ENCODE results near the gene SGIP1. TPM values are rescaled to one million over a fixed set of nuclear protein-coding genes. Genes with fewer than 3 reads are reported as not detected.

Gene SGIP1
- total and polyA plus RNA-seq, 9 donors = 0.91 to 7.0 (median 3.3) TPM

GRCh38 chr1:66624412-66625060 is 90.6 kb downstream of the SGIP1 start:
- H3K36me3 ChIP-seq = no peaks in the 10 kb centered on the region
- no peak overlapping the region for H3K27ac ChIP-seq
- TF ChIP-seq EP300 (IDR thresholded peaks at IDR 0.05) (no peak), POLR2A (IDR thresholded peaks at IDR 0.05) (no peak), CTCF (IDR thresholded peaks at IDR 0.05) (no peak)
- H3K27me3 ChIP-seq = no peaks in the 10 kb centered on the region
- H3K4me3 ChIP-seq = no peak overlapping the region
- no peak for DNase-seq
- H3K4me1 ChIP-seq (ENCODE audit: insufficient read depth) = no peaks in the 10 kb centered on the region
- intact Hi-C loops (cut with DNase I) = no loop called here
- 43 to 59% (median 54%) methylated on average over 1 of the region's 1 CpG for WGBS, 3 donors
- H3K9me3 ChIP-seq = no peaks in the 10 kb centered on the region

- Histone ChIP-seq H3K27ac (no peak overlapping the region), H3K36me3 (no peaks in the 10 kb centered on the region)
- intact Hi-C loops (cut with DNase I) = no loop called here
Observed at GRCh38 chr1:66626261-66626660, 92.3 kb downstream of the SGIP1 start.

GRCh38 chr1:66628926-66629325 is 95.0 kb downstream of the SGIP1 start:
- no peak overlapping the region for H3K4me3 ChIP-seq
- H3K9me3 ChIP-seq = no peaks in the 10 kb centered on the region
- H3K27me3 ChIP-seq = no peaks in the 10 kb centered on the region
- TF ChIP-seq POLR2A (IDR thresholded peaks at IDR 0.05) (no peak), EP300 (IDR thresholded peaks at IDR 0.05) (no peak), CTCF (IDR thresholded peaks at IDR 0.05) (no peak)
- no peak for DNase-seq
- 63 to 73% (median 70%) methylated on average over 1 of the region's 1 CpG for WGBS, 3 donors
- no peaks in the 10 kb centered on the region for H3K36me3 ChIP-seq
- intact Hi-C loops (cut with DNase I) = no loop called here
- H3K27ac ChIP-seq = no peak overlapping the region
- H3K4me1 ChIP-seq (ENCODE audit: insufficient read depth) = no peaks in the 10 kb centered on the region

More at GRCh38 chr1:66626261-66626660, 92.3 kb downstream of the SGIP1 start:
- DNase-seq = no peak
- no peaks in the 10 kb centered on the region for H3K4me1 ChIP-seq (ENCODE audit: insufficient read depth)
- no peak overlapping the region for H3K4me3 ChIP-seq
- H3K27me3 ChIP-seq = no peaks in the 10 kb centered on the region
- no peaks in the 10 kb centered on the region for H3K9me3 ChIP-seq
- TF ChIP-seq EP300 (IDR thresholded peaks at IDR 0.05) = no peak
- TF ChIP-seq CTCF (IDR thresholded peaks at IDR 0.05) = no peak
- no peak for TF ChIP-seq POLR2A (IDR thresholded peaks at IDR 0.05)

GRCh38 chr1:66633159-66633558 is 99.2 kb downstream of the SGIP1 start:
- Histone ChIP-seq H3K27me3 (no peaks in the 10 kb centered on the region), H3K4me1 (ENCODE audit: insufficient read depth) (no peaks in the 10 kb centered on the region), H3K36me3 (no peaks in the 10 kb centered on the region), H3K27ac (no peak overlapping the region), H3K9me3 (no peaks in the 10 kb centered on the region), H3K4me3 (no peak overlapping the region)
- WGBS, 3 donors = 13 to 30% (median 28%) methylated on average over 1 of the region's 1 CpG
- intact Hi-C loops (cut with DNase I) = no loop called here
- no peak for DNase-seq
- TF ChIP-seq POLR2A (IDR thresholded peaks at IDR 0.05) = no peak

- intact Hi-C loops (cut with DNase I) = no loop called here
- no peak for DNase-seq
- WGBS, 3 donors = 9 to 47% (median 26%) methylated on average over 1 of the region's 1 CpG
- no peaks in the 10 kb centered on the region for H3K27me3 ChIP-seq
- H3K4me3 ChIP-seq = no peak overlapping the region
- no peaks in the 10 kb centered on the region for H3K4me1 ChIP-seq (ENCODE audit: insufficient read depth)
- TF ChIP-seq POLR2A (IDR thresholded peaks at IDR 0.05) (no peak), CTCF (IDR thresholded peaks at IDR 0.05) (no peak), EP300 (IDR thresholded peaks at IDR 0.05) (no peak)
- H3K36me3 ChIP-seq = no peaks in the 10 kb centered on the region
- H3K9me3 ChIP-seq = no peaks in the 10 kb centered on the region
- no peak overlapping the region for H3K27ac ChIP-seq
Observed at GRCh38 chr1:66637146-66637545, 103.2 kb downstream of the SGIP1 start.
